Measurements from ENCODE around the gene GLYATL3. TPM values are rescaled to one million over a fixed set of nuclear protein-coding genes. Genes with fewer than 3 reads are reported as not detected.
"Not testable (repeated sequence)": the region's sequence is repeated elsewhere in the genome, so short reads cannot be mapped to it uniquely, and the experiment has no call there.

GLYATL3 gene
- total RNA-seq, 1 experiment from 2014 or later: not detected

DNA sequence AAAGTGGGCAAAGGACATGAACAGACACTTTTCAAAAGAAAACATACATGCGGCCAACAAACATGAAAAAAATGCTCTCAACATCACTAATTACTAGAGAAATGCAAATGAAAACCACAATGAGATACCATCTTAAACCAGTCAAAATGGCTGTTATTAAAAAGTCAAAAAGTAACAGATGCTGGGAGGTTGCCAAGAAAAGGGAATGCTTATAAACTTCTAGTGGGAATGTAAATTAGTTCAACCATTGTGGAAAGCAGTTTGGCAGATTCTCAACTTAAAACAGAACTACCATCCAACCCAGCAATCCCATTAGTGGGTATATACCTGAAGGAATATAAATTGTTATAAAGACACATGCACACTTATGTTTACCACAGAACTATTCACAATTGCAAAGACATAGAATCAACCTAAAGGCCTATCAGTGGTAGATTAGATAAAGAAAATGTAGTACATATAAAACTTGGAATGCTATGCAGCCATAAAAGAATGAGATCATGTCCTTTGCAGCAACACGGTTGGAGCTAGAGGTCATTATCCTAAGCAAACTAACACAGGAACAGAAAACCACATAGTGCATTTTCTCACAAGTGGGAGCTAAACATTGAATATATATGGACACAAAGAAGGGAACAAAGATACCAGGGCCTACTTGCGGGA is 20.3 kb upstream of the GLYATL3 start:
- intact Hi-C loops (cut with micrococcal nuclease): no loop called here
- TF ChIP-seq, protein P1, sequence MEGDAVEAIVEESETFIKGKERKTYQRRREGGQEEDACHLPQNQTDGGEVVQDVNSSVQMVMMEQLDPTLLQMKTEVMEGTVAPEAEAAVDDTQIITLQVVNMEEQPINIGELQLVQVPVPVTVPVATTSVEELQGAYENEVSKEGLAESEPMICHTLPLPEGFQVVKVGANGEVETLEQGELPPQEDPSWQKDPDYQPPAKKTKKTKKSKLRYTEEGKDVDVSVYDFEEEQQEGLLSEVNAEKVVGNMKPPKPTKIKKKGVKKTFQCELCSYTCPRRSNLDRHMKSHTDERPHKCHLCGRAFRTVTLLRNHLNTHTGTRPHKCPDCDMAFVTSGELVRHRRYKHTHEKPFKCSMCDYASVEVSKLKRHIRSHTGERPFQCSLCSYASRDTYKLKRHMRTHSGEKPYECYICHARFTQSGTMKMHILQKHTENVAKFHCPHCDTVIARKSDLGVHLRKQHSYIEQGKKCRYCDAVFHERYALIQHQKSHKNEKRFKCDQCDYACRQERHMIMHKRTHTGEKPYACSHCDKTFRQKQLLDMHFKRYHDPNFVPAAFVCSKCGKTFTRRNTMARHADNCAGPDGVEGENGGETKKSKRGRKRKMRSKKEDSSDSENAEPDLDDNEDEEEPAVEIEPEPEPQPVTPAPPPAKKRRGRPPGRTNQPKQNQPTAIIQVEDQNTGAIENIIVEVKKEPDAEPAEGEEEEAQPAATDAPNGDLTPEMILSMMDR (conservative IDR thresholded peaks at IDR 0.05; ENCODE audit: low read depth, low read length): no peak
- TF ChIP-seq EZH2phosphoT487 (IDR thresholded peaks at IDR 0.05; ENCODE audit: borderline replicate concordance, low read length) (no peak), EZH2 (IDR thresholded peaks at IDR 0.05; ENCODE audit: low read length, unreplicated experiment) (no peak)
- ATAC-seq (no peak), DNase-seq (no peak)
- BruUV-seq (replicated peaks): no TSS peak
- H2AFZ ChIP-seq (ENCODE audit: low read length): no peak overlapping the region
- no peaks in the 10 kb centered on the region for H3K27me3 ChIP-seq (ENCODE audit: low read length)
- POLR2A ChIA-PET (ENCODE audit: unreplicated experiment): no interaction called here
- no peak overlapping the region for H3K4me2 ChIP-seq (ENCODE audit: low read length)
- no peaks in the 10 kb centered on the region for H3K4me1 ChIP-seq (ENCODE audit: insufficient read depth, low read length)
- no peaks in the 10 kb centered on the region for H4K20me1 ChIP-seq (ENCODE audit: low read length)
- no peaks in the 10 kb centered on the region for H3K9me3 ChIP-seq (ENCODE audit: low read length)
- CTCF ChIA-PET: no interaction called here
- H3K27ac ChIP-seq (ENCODE audit: low read length): no peak overlapping the region
- H3K9ac ChIP-seq (ENCODE audit: low read length): no peak overlapping the region
- H3K9me2 ChIP-seq (replicated peaks; ENCODE audit: low read length): no peaks in the 10 kb centered on the region
- H3K36me3 ChIP-seq (ENCODE audit: low read depth, low read length): peaks cover 8% of the 10 kb centered on the region; the same call in 1 of the 2 replicates
- no peaks in the 10 kb centered on the region for H3F3A ChIP-seq (ENCODE audit: low read length, unreplicated experiment)
- H3K79me2 ChIP-seq (ENCODE audit: low read length): no peaks in the 10 kb centered on the region
- no peak overlapping the region for H3K4me3 ChIP-seq (ENCODE audit: low read length)

DNA sequence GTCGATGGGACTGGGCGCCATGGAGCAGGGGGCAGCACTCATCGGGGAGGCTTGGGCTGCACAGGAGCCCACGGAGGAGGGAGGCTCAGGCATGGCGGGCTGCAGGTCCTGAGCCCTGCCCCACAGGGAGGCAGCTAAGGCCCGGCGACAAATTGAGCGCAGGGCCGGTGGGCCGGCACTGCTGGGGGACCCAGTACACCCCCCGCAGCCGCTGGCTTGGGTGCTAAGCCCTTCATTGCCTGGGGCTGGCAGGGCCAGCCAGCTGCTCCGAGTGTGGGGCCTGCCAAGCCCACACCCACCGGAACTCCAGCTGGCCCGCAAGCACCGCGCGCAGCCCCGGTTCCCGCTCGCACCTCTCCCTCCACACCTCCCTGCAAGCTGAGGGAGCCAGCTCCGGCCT is 17.9 kb upstream of the GLYATL3 start:
- H3K9me3 ChIP-seq (ENCODE audit: low read length); H3K4me1 ChIP-seq (ENCODE audit: insufficient read depth, low read length); H4K20me1 ChIP-seq (ENCODE audit: low read length); H3K9ac ChIP-seq (ENCODE audit: low read length); POLR2A ChIA-PET (ENCODE audit: unreplicated experiment); H2AFZ ChIP-seq (ENCODE audit: low read length); H3F3A ChIP-seq (ENCODE audit: low read length, unreplicated experiment); H3K4me2 ChIP-seq (ENCODE audit: low read length); ATAC-seq; DNase-seq; H3K36me3 ChIP-seq (ENCODE audit: low read depth, low read length); BruUV-seq (replicated peaks); H3K4me3 ChIP-seq (ENCODE audit: low read length); H3K27ac ChIP-seq (ENCODE audit: low read length); H3K27me3 ChIP-seq (ENCODE audit: low read length); H3K9me2 ChIP-seq (replicated peaks; ENCODE audit: low read length); H3K79me2 ChIP-seq (ENCODE audit: low read length); intact Hi-C loops (cut with micrococcal nuclease); CTCF ChIA-PET: not testable (repeated sequence)

DNA sequence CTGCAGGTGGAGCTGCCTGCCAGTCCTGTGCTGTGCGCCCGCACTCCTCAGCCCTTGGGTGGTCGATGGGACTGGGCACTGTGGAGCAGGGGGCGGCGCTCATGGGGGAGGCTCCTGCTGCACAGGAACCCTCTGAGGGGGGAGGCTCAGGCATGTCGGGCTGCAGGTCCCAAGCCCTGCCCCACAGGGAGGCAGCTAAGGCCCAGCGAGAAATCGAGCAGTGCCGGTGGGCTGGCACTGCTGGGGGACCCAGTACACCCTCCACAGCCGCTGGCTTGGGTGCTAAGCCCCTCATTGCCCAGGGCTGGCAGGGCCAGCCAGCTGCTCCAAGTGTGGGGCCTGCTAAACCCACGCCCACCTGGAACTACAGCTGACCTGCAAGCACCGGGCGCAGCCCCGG is 16.3 kb upstream of the GLYATL3 start:
- POLR2A ChIA-PET (ENCODE audit: unreplicated experiment); intact Hi-C loops (cut with micrococcal nuclease); H4K20me1 ChIP-seq (ENCODE audit: low read length): not testable (repeated sequence)

DNA sequence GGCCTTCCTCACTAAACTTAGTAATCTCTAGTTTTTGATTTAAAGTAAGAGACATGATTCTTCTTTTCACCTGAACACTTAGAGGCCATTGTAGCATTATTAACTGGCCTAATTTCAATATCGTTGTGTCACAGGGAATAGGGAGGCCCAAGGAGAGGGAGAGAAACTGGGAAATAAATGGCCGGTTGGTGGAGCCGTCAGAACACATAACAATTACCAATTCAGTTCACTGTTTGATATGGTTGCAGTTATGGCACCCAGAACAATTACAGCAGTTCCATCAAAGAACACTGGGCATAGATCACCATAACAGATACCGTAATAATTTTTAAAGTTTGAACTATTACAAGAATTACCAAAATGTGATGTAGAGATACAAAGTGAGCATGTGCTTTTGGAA is 9.1 kb upstream of the GLYATL3 start:
- Histone ChIP-seq H3K9ac (ENCODE audit: low read length) (no peak overlapping the region), H2AFZ (ENCODE audit: low read length) (no peak overlapping the region), H3K36me3 (ENCODE audit: low read depth, low read length) (peaks cover 22% of the 10 kb centered on the region), H3K4me3 (ENCODE audit: low read length) (no peak overlapping the region), H3F3A (ENCODE audit: low read length, unreplicated experiment) (no peaks in the 10 kb centered on the region), H3K27ac (ENCODE audit: low read length) (no peak overlapping the region), H3K9me2 (replicated peaks; ENCODE audit: low read length) (no peaks in the 10 kb centered on the region), H4K20me1 (ENCODE audit: low read length) (no peaks in the 10 kb centered on the region), H3K27me3 (ENCODE audit: low read length) (no peaks in the 10 kb centered on the region), H3K9me3 (ENCODE audit: low read length) (no peaks in the 10 kb centered on the region), H3K4me1 (ENCODE audit: insufficient read depth, low read length) (no peaks in the 10 kb centered on the region), H3K4me2 (ENCODE audit: low read length) (no peak overlapping the region), H3K79me2 (ENCODE audit: low read length) (no peaks in the 10 kb centered on the region)
- TF ChIP-seq, protein P1 (conservative IDR thresholded peaks at IDR 0.05; ENCODE audit: low read depth, low read length): no peak
- TF ChIP-seq EZH2phosphoT487 (IDR thresholded peaks at IDR 0.05; ENCODE audit: borderline replicate concordance, low read length) (no peak), EZH2 (IDR thresholded peaks at IDR 0.05; ENCODE audit: low read length, unreplicated experiment) (no peak)
- no peak for DNase-seq
- ChIA-PET CTCF (no interaction called here), POLR2A (ENCODE audit: unreplicated experiment) (no interaction called here)
- intact Hi-C loops (cut with micrococcal nuclease): no loop called here
- no TSS peak for BruUV-seq (replicated peaks)
- ATAC-seq: no peak

More for the DNA sequence above, 16.3 kb upstream of the GLYATL3 start:
- H3K4me2 ChIP-seq (ENCODE audit: low read length); CTCF ChIA-PET; H2AFZ ChIP-seq (ENCODE audit: low read length); H3K4me1 ChIP-seq (ENCODE audit: insufficient read depth, low read length); DNase-seq; H3K9ac ChIP-seq (ENCODE audit: low read length); ATAC-seq; BruUV-seq (replicated peaks); H3K36me3 ChIP-seq (ENCODE audit: low read depth, low read length); H3F3A ChIP-seq (ENCODE audit: low read length, unreplicated experiment); H3K9me3 ChIP-seq (ENCODE audit: low read length); H3K4me3 ChIP-seq (ENCODE audit: low read length); H3K27ac ChIP-seq (ENCODE audit: low read length); H3K9me2 ChIP-seq (replicated peaks; ENCODE audit: low read length); H3K79me2 ChIP-seq (ENCODE audit: low read length); H3K27me3 ChIP-seq (ENCODE audit: low read length): not testable (repeated sequence)

All from PC-3 (cell line).